GM12891 (cell line): Measurements from ENCODE around the gene TBL3.

Experiments used
- POLR2A ChIP-seq: IDR thresholded peaks from 2 replicates; pipeline ENCODE4 v1.6.1; 2011; ENCODE audit warnings: low read depth, low read length, control low read depth
- POLR2AphosphoS5 ChIP-seq: IDR thresholded peaks from 2 replicates; pipeline ENCODE4 v1.6.1; 2011; ENCODE audit warnings: low read depth, low read length, control low read depth
- TAF1 ChIP-seq: IDR thresholded peaks from 2 replicates; pipeline ENCODE4 v1.6.1; 2011; ENCODE audit warnings: low read depth, low read length, control low read depth

GRCh38 chr16:2013527-2013926 is 41.7 kb downstream of the TBL3 start:
- TF ChIP-seq POLR2A = no peak
- TF ChIP-seq TAF1 = no peak
- no peak for TF ChIP-seq POLR2AphosphoS5
